DOHH2 (cell line): ENCODE results near the gene MED23.
A peak's percentile ranks its signal among the peaks of the same experiment; 100 is the strongest.

ENCODE experiments used
- H3F3A ChIP-seq: fragments of 200-600 bp; sonication (generic), shearing (Covaris generic); 2 replicates; pipeline ENCODE4 v1.6.0; 2016; ENCODE audit warnings: antibody characterized with exemption, mild to moderate bottlenecking; ENCODE audit not compliant: control insufficient read depth, insufficient read depth
- H3K27ac ChIP-seq: fragments of 200-600 bp; sonication (generic); 2 replicates; pipeline ENCODE4 v1.5.1; 2014; ENCODE audit warnings: low read depth, mild to moderate bottlenecking, low read length, moderate library complexity
- H3K27me3 ChIP-seq: fragments of 200-600 bp; sonication (generic); 2 replicates; pipeline ENCODE4 v1.6.1; 2014; ENCODE audit warnings: mild to moderate bottlenecking, low read length, mixed read lengths; ENCODE audit not compliant: control insufficient read depth
- H3K36me3 ChIP-seq: fragments of 200-600 bp; sonication (generic); 2 replicates; pipeline ENCODE4 v1.6.1; 2014; ENCODE audit warnings: mild to moderate bottlenecking, low read length, moderate library complexity, mixed read lengths; ENCODE audit not compliant: control insufficient read depth
- H3K4me1 ChIP-seq: fragments of 200-600 bp; sonication (generic); 2 replicates; pipeline ENCODE4 v1.6.1; 2014; ENCODE audit warnings: mild to moderate bottlenecking, low read length, mixed read lengths; ENCODE audit not compliant: control insufficient read depth
- H3K4me2 ChIP-seq: fragments of 200-600 bp; sonication (generic); 2 replicates; pipeline ENCODE4 v1.6.0; 2014; ENCODE audit warnings: mild to moderate bottlenecking, low read length, moderate library complexity
- H3K4me3 ChIP-seq: fragments of 200-600 bp; sonication (generic); 2 replicates; pipeline ENCODE4 v1.5.1; 2014; ENCODE audit warnings: mild to moderate bottlenecking, low read length, mixed read lengths
- H3K79me2 ChIP-seq: fragments of 200-600 bp; sonication (generic); 2 replicates; pipeline ENCODE4 v1.6.1; 2014; ENCODE audit warnings: mild to moderate bottlenecking, low read length, mixed read lengths; ENCODE audit not compliant: control insufficient read depth
- H3K9me2 ChIP-seq: fragments of 200-600 bp; sonication (generic); replicated peaks from 2 replicates; pipeline ENCODE4 v1.6.1; 2014; ENCODE audit warnings: mild to moderate bottlenecking, low read length, mixed read lengths; ENCODE audit not compliant: control insufficient read depth
- H3K9me3 ChIP-seq: fragments of 200-600 bp; sonication (generic); 2 replicates; pipeline ENCODE4 v1.6.1; 2014; ENCODE audit warnings: antibody characterized with exemption, low read length, mixed read lengths; ENCODE audit not compliant: control insufficient read depth, insufficient read depth
- H4K20me1 ChIP-seq: fragments of 200-600 bp; sonication (generic); 2 replicates; pipeline ENCODE4 v1.6.0; 2014; ENCODE audit warnings: low read depth, mild to moderate bottlenecking, antibody characterized with exemption, low read length, moderate library complexity; ENCODE audit not compliant: control insufficient read depth, insufficient read depth
- CTCF ChIP-seq: fragments of 200-600 bp; sonication (generic); IDR thresholded peaks from one replicate; pipeline ENCODE4 v1.5.1; 2014; ENCODE audit warnings: antibody characterized with exemption, mild to moderate bottlenecking, low read depth, low read length; ENCODE audit not compliant: poor library complexity, severe bottlenecking
- EZH2phosphoT487 ChIP-seq: fragments of 200-600 bp; sonication (generic); IDR thresholded peaks from 2 replicates; pipeline ENCODE4 v1.6.1; 2017; ENCODE audit warnings: borderline replicate concordance, mild to moderate bottlenecking, antibody characterized with exemption, low read length, moderate library complexity, mixed read lengths

The MED23 gene

GRCh38 chr6:131627724-131628682 is at the start of gene MED23:
MED23 (minus strand) TSS chr6:131628242; CDS start chr6:131628049, 193 bp downstream.
- Histone ChIP-seq H3F3A (no peaks in the 10 kb centered on the region; the same call in 1 of the 2 replicates), H3K9me3 (no peaks in the 10 kb centered on the region), H3K9me2 (no peaks in the 10 kb centered on the region), H3K27ac (peak within 1 kb of the TSS; percentile 66), H3K36me3 (peaks cover 31% of the 10 kb centered on the region), H3K4me2 (peak within 1 kb of the TSS; percentile 66), H3K27me3 (no peaks in the 10 kb centered on the region), H3K4me1 (peaks cover 35% of the 10 kb centered on the region), H3K79me2 (peaks cover 24% of the 10 kb centered on the region), H3K4me3 (peak within 1 kb of the TSS; percentile 97), H4K20me1 (no peaks in the 10 kb centered on the region)
- TF ChIP-seq CTCF (peak; percentile 97), EZH2phosphoT487 (no peak)

- peaks cover 2% of the 10 kb centered on the region for H3K4me1 ChIP-seq
Measured at GRCh38 chr6:131673184-131673583, 45.1 kb upstream of the MED23 start.

GRCh38 chr6:131669891-131670290 is 41.8 kb upstream of the MED23 start:
- no peak for TF ChIP-seq CTCF
- no peak for TF ChIP-seq EZH2phosphoT487
- peaks cover 71% of the 10 kb centered on the region for H3K36me3 ChIP-seq
- H3K27me3 ChIP-seq = no peaks in the 10 kb centered on the region

More at GRCh38 chr6:131673184-131673583, 45.1 kb upstream of the MED23 start:
- H3K27me3 ChIP-seq = no peaks in the 10 kb centered on the region
- no peaks in the 10 kb centered on the region for H3K79me2 ChIP-seq
- no peak overlapping the region for H3K4me2 ChIP-seq
- peaks cover 74% of the 10 kb centered on the region for H3K36me3 ChIP-seq
- no peak for TF ChIP-seq CTCF
- TF ChIP-seq EZH2phosphoT487 = no peak
- H4K20me1 ChIP-seq = no peaks in the 10 kb centered on the region
- no peaks in the 10 kb centered on the region for H3K9me2 ChIP-seq
- no peak overlapping the region for H3K4me3 ChIP-seq
- no peak overlapping the region for H3K27ac ChIP-seq
- H3F3A ChIP-seq = no peaks in the 10 kb centered on the region; the same call in 1 of the 2 replicates
- H3K9me3 ChIP-seq = no peaks in the 10 kb centered on the region

More at GRCh38 chr6:131669891-131670290, 41.8 kb upstream of the MED23 start:
- Histone ChIP-seq H3K9me3 (no peaks in the 10 kb centered on the region), H3K79me2 (no peaks in the 10 kb centered on the region), H3F3A (no peaks in the 10 kb centered on the region; the same call in 1 of the 2 replicates), H3K4me3 (no peak overlapping the region), H4K20me1 (no peaks in the 10 kb centered on the region), H3K4me2 (no peak overlapping the region), H3K27ac (no peak overlapping the region), H3K4me1 (no peaks in the 10 kb centered on the region), H3K9me2 (no peaks in the 10 kb centered on the region)
